Testis (tissue), 3 donors: Measurements from ENCODE around the gene PKHD1. TPM values are rescaled to one million over a fixed set of nuclear protein-coding genes. Genes with fewer than 3 reads are reported as not detected.

Experiments
- DNase-seq: peaks from one replicate; pipeline ENCODE4 v3.0.0-alpha.2; 2019
- H3K27ac ChIP-seq, 2 donors: fragments of 200-600 bp; sonication (generic); one replicate each; pipeline ENCODE4 v1.5.1; 2019
- H3K27me3 ChIP-seq: fragments of 200-600 bp; sonication (generic); one replicate; pipeline ENCODE4 v1.5.1; 2019
- H3K36me3 ChIP-seq: fragments of 200-600 bp; sonication (generic); one replicate; pipeline ENCODE4 v1.5.1; 2017; ENCODE audit warnings: low read depth; ENCODE audit errors: missing control alignments
- H3K4me1 ChIP-seq: fragments of 200-600 bp; sonication (generic); one replicate; pipeline ENCODE4 v1.5.1; 2019
- H3K4me3 ChIP-seq, 2 donors: fragments of 200-600 bp; sonication (generic); one replicate each; pipeline ENCODE4 v1.5.1; 2017 to 2019
- H3K9me3 ChIP-seq: fragments of 200-600 bp; sonication (generic); one replicate; pipeline ENCODE4 v1.5.1; 2017
- POLR2A ChIP-seq: fragments of 450-650 bp; IDR thresholded peaks from one replicate; pipeline ENCODE4 v1.6.1; 2017; ENCODE audit warnings: antibody characterized with exemption, mild to moderate bottlenecking, moderate library complexity
- WGBS, 2 donors: methylation state at CpG; one replicate each; pipeline ENCODE4 v1.1.5; 2018; 5-methylcytosine and 5-hydroxymethylcytosine counted together
- intact Hi-C: fragments of 100-400 bp; cut with DNase I; formaldehyde crosslinking; loops from one replicate; pipeline ENCODE4 v1.15.1; 2023; ENCODE audit warnings: low total_unique reads
- polyA plus RNA-seq: library from polyadenylated mRNA; stranded (reverse); fragments of 350-450 nt; fragmentation: Illumina TruSeq; extraction: RNeasy Lipid Tissue Mini Kit (QIAGEN cat#74804); gene quantifications from one replicate; pipeline ENCODE4 v1.2.3, GENCODE V29; 2014; ENCODE audit warnings: low read depth, low replicate concordance; ENCODE audit not compliant: insufficient read depth
- total RNA-seq, 2 donors: library from RNA; depleted of rRNA; stranded (reverse); fragments of >200 nt; gene quantifications; one replicate each; pipeline ENCODE4 v1.2.3, GENCODE V29; 2016
- TF ChIP-seq, protein P1 (sequence below), 3 experiments: fragments of 450-650 bp in 2 of 3; fragments of 200-600 bp in 1 of 3; sonication (generic) in 1 of 3; IDR thresholded peaks; one replicate each; pipeline ENCODE4 v1.5.1; 2016 to 2019; ENCODE audit warnings: antibody characterized with exemption in 3 of 3, mild to moderate bottlenecking in 2 of 3, moderate library complexity in 1 of 3

The PKHD1 gene
- total and polyA plus RNA-seq, 3 donors from 2014 or later: 1.3 to 2.3 (median 1.7) TPM

DNA sequence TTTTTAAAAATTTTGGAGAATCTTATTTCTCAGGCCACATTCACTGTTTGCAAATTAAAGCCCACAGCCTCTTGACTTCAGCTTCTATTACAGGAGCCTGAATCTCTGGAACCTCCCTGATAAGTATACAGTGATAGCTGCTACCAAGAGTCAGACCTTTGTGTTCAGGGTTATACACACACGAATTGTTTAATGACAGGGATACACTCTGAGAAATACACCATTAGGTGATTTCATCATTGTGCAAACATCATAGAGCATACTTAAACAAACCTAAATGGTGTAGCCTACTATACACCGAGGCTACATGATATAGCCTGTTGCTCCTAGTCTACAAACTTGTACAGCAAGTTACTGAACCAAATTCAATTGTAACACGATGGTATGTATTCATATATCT, 473.9 kb downstream of the PKHD1 start:
- no peak for TF ChIP-seq POLR2A
- TF ChIP-seq, protein P1, sequence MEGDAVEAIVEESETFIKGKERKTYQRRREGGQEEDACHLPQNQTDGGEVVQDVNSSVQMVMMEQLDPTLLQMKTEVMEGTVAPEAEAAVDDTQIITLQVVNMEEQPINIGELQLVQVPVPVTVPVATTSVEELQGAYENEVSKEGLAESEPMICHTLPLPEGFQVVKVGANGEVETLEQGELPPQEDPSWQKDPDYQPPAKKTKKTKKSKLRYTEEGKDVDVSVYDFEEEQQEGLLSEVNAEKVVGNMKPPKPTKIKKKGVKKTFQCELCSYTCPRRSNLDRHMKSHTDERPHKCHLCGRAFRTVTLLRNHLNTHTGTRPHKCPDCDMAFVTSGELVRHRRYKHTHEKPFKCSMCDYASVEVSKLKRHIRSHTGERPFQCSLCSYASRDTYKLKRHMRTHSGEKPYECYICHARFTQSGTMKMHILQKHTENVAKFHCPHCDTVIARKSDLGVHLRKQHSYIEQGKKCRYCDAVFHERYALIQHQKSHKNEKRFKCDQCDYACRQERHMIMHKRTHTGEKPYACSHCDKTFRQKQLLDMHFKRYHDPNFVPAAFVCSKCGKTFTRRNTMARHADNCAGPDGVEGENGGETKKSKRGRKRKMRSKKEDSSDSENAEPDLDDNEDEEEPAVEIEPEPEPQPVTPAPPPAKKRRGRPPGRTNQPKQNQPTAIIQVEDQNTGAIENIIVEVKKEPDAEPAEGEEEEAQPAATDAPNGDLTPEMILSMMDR (IDR thresholded peaks at IDR 0.05): no peak
- Histone ChIP-seq H3K36me3 (no peaks in the 10 kb centered on the region), H3K27me3 (no peaks in the 10 kb centered on the region), H3K4me1 (no peaks in the 10 kb centered on the region), H3K27ac (no peak overlapping the region), H3K4me3 (no peak overlapping the region), H3K9me3 (no peaks in the 10 kb centered on the region)
- intact Hi-C loops: no loop called here
- DNase-seq: no peak
- 74 to 88% methylated on average over 3 of the region's 3 CpGs for WGBS, 2 donors

- intact Hi-C loops: no loop called here
- no peaks in the 10 kb centered on the region for H3K4me1 ChIP-seq
- TF ChIP-seq POLR2A: no peak
- TF ChIP-seq, protein P1 (IDR thresholded peaks at IDR 0.05): no peak
- H3K27me3 ChIP-seq: no peaks in the 10 kb centered on the region
- no peak for DNase-seq
- WGBS, 2 donors: 82 to 84% methylated on average over 4 of the region's 4 CpGs
- no peak overlapping the region for H3K27ac ChIP-seq
- H3K9me3 ChIP-seq: no peaks in the 10 kb centered on the region
- no peak overlapping the region for H3K4me3 ChIP-seq
- H3K36me3 ChIP-seq: no peaks in the 10 kb centered on the region
Measured at GRCh38 chr6:51608932-51609331, 478.5 kb downstream of the PKHD1 start.

DNA sequence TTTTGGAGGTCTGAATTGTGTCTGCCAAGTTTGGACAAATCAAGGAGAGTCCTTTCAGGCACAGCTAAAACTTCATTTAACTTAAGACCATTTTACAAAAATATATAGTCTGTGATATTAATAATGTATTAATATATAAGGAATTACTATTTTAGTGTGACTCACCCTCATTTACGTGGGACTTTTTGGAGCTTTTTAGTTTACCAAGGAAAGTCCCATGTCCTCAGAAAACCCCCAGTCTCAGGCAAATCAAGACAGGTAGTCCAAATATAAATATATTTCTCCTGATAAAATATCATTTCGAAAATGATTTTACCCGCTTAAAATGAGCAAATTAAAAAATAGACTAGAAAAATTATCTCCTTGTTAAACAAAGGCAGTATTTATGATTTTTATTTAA, 479.0 kb downstream of the PKHD1 start:
- Histone ChIP-seq H3K27ac (no peak overlapping the region), H3K4me1 (no peaks in the 10 kb centered on the region), H3K9me3 (no peaks in the 10 kb centered on the region), H3K27me3 (no peaks in the 10 kb centered on the region), H3K36me3 (no peaks in the 10 kb centered on the region), H3K4me3 (no peak overlapping the region)
- no peak for DNase-seq
- no peak for TF ChIP-seq POLR2A
- TF ChIP-seq, protein P1 (IDR thresholded peaks at IDR 0.05): no peak
- WGBS, 2 donors: 89 to 93% methylated on average over 3 of the region's 3 CpGs
- intact Hi-C loops: no loop called here

DNA sequence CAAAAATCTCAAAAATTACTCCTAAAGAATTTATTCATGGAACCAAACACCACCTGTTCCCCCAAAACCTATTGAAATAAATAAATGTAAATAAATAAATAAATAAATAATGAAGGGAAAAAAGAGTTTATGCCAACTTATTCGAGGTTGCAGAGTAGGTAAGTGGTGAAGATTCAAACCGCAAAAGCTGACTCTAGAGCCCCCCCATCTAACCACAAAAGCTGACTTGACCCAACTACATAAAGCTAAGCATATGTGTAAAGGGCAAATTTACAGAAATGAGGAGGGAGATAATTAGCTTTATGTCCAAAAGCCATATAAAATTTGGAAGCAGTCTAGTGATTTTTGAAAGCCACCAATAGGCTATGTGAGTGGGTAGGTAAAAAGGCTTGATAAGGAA, 486.9 kb downstream of the PKHD1 start:
- H3K4me3 ChIP-seq: no peak overlapping the region
- 80 to 95% methylated on average over 2 of the region's 2 CpGs for WGBS, 2 donors
- intact Hi-C loops: no loop called here
- H3K9me3 ChIP-seq: no peaks in the 10 kb centered on the region
- H3K27me3 ChIP-seq: no peaks in the 10 kb centered on the region
- no peaks in the 10 kb centered on the region for H3K4me1 ChIP-seq
- TF ChIP-seq POLR2A: no peak
- TF ChIP-seq, protein P1 (IDR thresholded peaks at IDR 0.05): no peak
- H3K36me3 ChIP-seq: no peaks in the 10 kb centered on the region
- H3K27ac ChIP-seq: no peak overlapping the region
- no peak for DNase-seq

GRCh38 chr6:51598171-51598570, 489.2 kb downstream of the PKHD1 start:
- TF ChIP-seq, protein P1 (IDR thresholded peaks at IDR 0.05): no peak
- TF ChIP-seq POLR2A: no peak

More at GRCh38 chr6:51598171-51598570, 489.2 kb downstream of the PKHD1 start:
- H3K36me3 ChIP-seq: no peaks in the 10 kb centered on the region
- H3K27ac ChIP-seq: no peak overlapping the region
- DNase-seq: no peak
- 88% methylated on average over 17 of the region's 18 CpGs; no CpG with 5 or more reads in 1 of the 2 donors for WGBS, 2 donors
- H3K27me3 ChIP-seq: no peaks in the 10 kb centered on the region
- no peaks in the 10 kb centered on the region for H3K9me3 ChIP-seq
- H3K4me1 ChIP-seq: no peaks in the 10 kb centered on the region
- intact Hi-C loops: no loop called here
- H3K4me3 ChIP-seq: peak overlapping the region in 1 of 2 donors; percentile 35
